IPS-NIHi7 (cell line): Measurements from ENCODE around the gene NR3C2.

Experiments used
- DNase-seq: peaks from one replicate; pipeline ENCODE4 v3.0.0; 2012; ENCODE audit warnings: mixed read lengths; ENCODE audit errors: extremely low spot score

NR3C2 gene

GRCh38 chr4:148435654-148436406 is 6.4 kb downstream of the NR3C2 start:
- no peak for DNase-seq

DNA sequence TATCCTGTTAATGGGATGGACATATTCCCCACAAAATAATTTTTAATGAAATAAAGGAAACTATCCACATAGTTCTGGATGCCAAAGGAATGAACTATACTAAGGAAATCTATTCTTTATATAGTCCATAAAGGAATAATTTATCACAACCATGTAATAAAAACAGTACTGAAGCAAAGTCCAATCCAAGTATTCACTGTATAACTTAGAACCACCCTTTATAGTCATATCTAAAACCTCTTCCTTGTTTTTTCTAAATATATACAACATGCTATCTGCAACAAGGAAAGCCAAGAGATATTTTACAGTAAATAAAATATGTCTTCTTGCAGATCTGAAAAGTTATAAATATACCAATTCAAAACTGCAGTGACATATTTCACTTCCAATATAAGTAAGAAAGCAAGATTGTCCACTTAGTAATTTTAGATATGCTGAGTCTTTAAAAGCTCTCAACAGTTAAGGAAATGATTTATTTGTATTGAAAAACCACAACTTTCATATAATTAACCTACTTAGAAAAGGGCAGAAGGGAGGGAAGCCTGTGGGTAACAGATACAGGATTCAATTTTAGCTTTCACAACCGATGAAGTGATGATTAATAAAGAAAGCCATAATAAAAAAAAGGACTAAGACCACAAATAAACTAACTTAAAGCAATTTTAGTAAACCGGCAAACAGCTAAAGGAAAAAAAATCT is 8.0 kb downstream of the NR3C2 start:
- DNase-seq = no peak

DNA sequence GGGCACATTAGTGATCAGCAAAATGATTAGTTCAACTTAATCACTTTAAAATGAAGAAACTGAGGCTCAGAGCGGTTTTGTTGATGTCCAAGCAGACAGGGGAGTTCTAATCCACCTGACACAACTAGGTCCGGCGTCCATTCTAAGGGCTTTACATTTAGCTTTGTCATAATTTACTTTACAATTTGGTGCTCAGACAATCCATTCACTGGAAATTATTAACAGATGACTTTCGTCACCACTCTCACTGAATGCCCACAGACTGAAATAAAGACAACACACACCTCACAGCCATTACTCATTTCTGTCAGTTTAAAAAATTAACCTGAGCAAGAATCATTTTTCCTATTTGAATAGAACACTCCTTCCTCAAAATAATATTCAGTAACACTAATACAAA is 10.8 kb downstream of the NR3C2 start:
- no peak for DNase-seq

DNA sequence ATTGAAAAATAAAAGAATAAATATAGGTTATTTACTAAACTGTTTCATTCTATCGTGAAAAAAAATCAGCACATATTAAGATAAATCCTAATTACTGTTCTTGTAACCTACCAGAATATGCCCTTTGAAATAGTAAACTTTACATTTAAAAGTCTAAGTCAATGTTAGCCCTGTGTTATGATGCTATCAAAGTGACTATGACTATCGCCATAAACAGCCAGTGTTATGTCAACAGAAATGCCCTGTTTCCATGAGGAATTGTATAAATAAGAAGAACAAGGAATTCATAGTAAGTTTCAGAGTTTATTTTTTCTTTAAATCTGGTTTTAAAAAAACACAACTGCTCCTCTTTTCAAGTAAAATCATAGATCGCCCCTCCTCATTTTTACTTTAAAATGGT is 11.4 kb downstream of the NR3C2 start:
- DNase-seq = no peak

DNA sequence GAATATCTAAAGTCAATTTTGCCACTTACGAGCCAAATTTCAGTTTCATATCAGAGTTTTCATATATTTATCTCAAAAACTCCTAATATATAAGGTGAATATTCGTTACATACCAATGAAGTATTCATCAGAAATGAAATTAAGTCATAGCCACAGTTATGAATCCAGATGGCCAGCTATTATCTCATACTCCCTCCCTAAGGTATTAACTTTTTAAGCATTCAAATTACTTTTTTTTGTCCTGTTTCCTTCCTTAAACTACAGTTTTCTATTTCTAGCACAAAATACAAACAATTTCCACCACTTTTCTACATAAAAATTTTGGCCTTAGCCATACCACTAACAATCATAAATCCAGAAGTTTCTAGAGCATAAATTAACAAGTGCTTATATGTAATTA is 13.0 kb downstream of the NR3C2 start:
- DNase-seq = no peak

- no peak for DNase-seq
Measured at GRCh38 chr4:148426643-148427042, 15.6 kb downstream of the NR3C2 start.

DNA sequence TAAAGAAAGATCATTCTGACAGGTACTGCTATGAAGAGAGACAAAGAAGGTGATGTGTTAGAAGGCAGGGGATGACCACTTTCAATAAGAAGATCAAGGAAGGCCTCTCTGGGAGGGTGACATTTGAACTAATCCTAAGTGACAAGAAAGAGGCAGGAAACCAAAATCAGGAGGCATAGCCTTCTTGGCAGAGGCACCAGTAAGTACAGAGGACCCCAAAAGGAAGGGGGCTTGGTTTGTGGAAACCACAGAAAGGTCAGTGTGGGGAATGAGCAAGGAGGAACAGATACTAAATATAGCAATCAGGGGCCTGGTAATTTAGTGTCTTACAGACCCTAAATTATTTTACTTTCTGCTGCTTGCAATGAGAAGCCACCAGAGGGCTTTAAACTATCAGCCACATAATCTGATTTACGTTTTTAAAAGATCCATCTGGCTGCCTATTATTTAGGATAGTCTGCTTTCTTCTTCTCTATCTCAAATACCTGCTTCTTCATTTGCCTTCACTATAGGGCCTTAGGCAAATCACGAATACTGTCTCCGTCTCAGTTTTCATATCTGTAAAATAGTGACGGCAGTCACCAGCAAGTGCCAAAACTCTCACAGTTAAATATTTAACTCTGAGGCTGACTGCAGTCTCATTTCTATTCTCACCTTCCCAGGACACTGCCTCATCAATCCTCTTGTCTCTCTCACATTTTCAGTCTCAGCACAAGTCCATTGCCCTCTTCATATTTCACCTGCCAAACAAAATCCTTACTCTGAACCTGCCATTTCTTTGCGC is 16.7 kb downstream of the NR3C2 start:
- DNase-seq = no peak

- no peak for DNase-seq
Measured at GRCh38 chr4:148420397-148420796, 21.8 kb downstream of the NR3C2 start.

GRCh38 chr4:148415500-148415899 is 26.7 kb downstream of the NR3C2 start:
- DNase-seq = no peak

DNA sequence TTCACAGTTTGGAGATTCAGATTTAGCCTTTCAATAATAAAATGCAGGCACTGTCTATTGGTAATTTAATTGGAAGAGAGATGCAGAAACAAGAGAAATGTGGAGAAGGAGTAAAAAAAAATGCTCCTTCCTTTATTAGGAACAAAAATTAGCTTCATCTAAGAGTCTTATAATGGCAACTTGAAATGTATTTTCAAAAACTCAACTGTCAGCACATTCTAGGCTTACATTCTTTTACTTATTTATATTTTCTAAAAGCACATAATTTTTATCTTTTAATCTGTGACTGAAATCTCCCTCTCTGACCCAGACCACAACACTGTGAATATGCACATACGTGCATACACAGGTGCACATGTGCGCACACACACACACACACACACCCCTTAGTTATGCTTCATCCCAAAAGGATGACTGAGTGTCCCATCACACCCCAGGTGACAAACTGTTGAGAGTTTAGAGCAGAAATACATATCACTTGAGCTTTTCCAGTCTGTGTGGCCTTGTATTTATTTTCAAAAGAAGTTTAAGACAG is 29.7 kb downstream of the NR3C2 start:
- DNase-seq = no peak

GRCh38 chr4:148405161-148405893 is 36.9 kb downstream of the NR3C2 start:
- no peak for DNase-seq

GRCh38 chr4:148398988-148399387 is 43.2 kb downstream of the NR3C2 start:
- DNase-seq = no peak

- DNase-seq = no peak
Measured at GRCh38 chr4:148397771-148398170, 44.4 kb downstream of the NR3C2 start.

- no peak for DNase-seq
Measured at GRCh38 chr4:148396986-148397673, 45.1 kb downstream of the NR3C2 start.

GRCh38 chr4:148395771-148396170 is 46.4 kb downstream of the NR3C2 start:
- no peak for DNase-seq

GRCh38 chr4:148391056-148391455 is 51.2 kb downstream of the NR3C2 start:
- no peak for DNase-seq

DNA sequence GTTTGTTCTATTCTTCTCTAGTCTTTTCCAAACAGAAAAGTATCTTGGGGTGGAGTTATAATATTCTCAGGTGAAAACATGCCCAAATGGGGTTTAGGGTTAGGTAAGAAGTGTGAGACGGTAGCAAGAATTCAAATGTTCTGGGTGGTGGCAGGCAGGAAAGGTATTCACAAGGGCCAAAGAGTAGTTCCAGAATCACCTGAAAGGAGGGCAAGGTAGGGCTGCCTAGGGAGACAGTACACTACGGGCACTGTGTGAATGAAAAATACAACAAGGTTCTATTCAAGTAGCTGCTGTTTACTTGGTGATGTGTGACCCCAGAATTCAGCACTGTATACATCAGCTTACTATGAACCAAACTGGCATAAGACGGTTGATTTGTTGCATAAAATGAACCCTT is 51.9 kb downstream of the NR3C2 start:
- no peak for DNase-seq

DNA sequence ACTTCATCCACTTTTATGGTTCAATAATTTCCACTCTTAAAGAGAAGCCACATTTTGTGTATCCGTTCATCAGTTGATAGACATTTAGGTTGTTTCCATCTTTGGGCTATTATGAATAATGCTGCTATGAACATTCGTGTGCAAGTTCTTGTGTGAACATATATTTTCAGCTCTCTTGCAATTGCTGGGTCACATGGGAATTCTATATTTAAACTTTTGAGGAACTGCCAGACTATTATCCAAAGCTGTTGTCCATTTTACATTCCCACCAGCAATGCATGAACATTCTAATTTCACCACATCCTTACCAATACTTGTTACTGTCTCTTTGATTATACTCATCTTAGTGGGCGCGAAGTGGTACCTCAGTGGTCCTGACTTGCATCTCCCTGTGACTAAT is 61.9 kb downstream of the NR3C2 start:
- DNase-seq = no peak

- DNase-seq = no peak
Measured at GRCh38 chr4:148376151-148376550, 66.1 kb downstream of the NR3C2 start.

DNA sequence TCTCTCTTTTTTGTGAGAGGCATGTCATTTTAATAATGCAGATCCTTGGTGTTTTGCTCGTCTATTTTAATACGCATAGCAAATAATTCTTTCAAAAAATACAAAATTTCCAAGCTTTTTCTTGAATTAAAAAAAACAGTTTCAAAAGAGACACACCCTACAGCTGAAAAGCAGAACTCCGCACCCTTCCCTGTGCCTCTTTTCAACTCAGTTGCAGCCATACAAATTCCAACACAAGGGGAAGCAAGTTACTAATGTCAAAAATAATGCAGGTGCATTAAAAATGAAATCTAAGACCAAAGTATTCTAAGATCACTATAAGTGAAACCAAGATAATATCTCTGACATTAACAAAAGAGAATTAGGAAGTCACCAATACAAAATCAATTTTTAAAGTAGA is 66.6 kb downstream of the NR3C2 start:
- no peak for DNase-seq

DNA sequence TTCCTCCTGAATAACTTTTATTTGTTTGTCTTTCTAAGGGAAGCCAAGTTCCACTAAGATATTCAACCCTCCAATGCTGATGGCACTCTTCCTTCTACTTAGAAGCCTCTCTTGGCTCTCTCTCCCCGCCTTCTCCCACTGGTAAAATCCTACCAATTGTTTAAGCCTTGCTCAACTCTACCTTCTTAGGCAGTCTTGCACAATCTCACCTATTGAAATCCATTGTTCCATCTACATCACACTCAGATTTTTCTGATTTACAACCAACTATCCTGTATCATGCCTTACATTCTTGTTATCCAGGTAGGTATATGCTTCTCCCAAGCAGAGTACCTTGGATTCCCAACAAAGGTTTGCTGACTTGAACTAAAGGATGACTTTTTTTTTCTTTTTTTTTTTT is 69.1 kb downstream of the NR3C2 start:
- DNase-seq = no peak
